ENCODE data around the gene RIPOR2.

DNA sequence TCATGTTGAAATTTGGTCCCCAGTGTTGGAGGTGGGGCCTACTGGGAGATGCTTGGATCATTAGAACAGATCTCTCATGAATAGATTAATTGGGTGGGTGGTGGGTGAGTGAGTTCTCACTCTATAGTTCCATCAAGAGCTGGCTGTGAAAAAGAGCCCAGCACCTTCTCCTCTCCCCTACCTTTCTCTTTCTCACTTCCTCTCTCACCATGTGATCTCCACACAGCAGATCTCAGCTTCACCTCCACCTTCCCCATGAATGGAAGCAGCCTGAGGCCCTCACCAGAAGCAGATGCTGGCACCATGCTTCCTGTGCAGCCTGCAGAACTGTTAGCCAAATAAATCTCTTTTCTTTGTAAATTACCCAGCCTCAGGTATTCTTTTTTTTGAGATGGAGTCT lies 173.9 kb downstream of the RIPOR2 start:
- TF ChIP-seq, protein P1, sequence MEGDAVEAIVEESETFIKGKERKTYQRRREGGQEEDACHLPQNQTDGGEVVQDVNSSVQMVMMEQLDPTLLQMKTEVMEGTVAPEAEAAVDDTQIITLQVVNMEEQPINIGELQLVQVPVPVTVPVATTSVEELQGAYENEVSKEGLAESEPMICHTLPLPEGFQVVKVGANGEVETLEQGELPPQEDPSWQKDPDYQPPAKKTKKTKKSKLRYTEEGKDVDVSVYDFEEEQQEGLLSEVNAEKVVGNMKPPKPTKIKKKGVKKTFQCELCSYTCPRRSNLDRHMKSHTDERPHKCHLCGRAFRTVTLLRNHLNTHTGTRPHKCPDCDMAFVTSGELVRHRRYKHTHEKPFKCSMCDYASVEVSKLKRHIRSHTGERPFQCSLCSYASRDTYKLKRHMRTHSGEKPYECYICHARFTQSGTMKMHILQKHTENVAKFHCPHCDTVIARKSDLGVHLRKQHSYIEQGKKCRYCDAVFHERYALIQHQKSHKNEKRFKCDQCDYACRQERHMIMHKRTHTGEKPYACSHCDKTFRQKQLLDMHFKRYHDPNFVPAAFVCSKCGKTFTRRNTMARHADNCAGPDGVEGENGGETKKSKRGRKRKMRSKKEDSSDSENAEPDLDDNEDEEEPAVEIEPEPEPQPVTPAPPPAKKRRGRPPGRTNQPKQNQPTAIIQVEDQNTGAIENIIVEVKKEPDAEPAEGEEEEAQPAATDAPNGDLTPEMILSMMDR (IDR thresholded peaks at IDR 0.05; ENCODE audit: extremely low read depth in 1 of 2, insufficient read depth in 1 of 2, low read depth in 1 of 2, low read length in 2 of 2) = no peak
- TF ChIP-seq POLR2A (IDR thresholded peaks at IDR 0.05; ENCODE audit: low read depth, low read length) = no peak
- no peak for TF ChIP-seq POLR2AphosphoS5 (IDR thresholded peaks at IDR 0.05; ENCODE audit: insufficient read depth, low read depth, low read length)
- TF ChIP-seq FOS (IDR thresholded peaks at IDR 0.05; ENCODE audit: borderline replicate concordance, insufficient read depth, low read length) = no peak
- no peak for TF ChIP-seq MAX (IDR thresholded peaks at IDR 0.05; ENCODE audit: insufficient read depth, insufficient read length)
- TF ChIP-seq MYC (IDR thresholded peaks at IDR 0.05; ENCODE audit: low read depth, low read length) = no peak
- no peak for TF ChIP-seq GATA2 (IDR thresholded peaks at IDR 0.05; ENCODE audit: insufficient read depth, insufficient read length, low read depth, low read length)

Data from endothelial cell of umbilical vein (primary cell).